Fibroblast of upper back skin (primary cell): ENCODE measurements around the gene SLC45A3.
A peak's percentile ranks its signal among the peaks of the same experiment; 100 is the strongest.

Experiments used
- DNase-seq: peaks from one replicate; pipeline ENCODE4 v3.0.0-alpha.2; 2013

Gene SLC45A3

GRCh38 chr1:205633421-205633976, 46.8 kb downstream of the SLC45A3 start:
- DNase-seq, result peak; percentile 36

GRCh38 chr1:205632669-205633169, 47.6 kb downstream of the SLC45A3 start:
- DNase-seq, result no peak

- peak; percentile 98 for DNase-seq
Observed at GRCh38 chr1:205631768-205632668, 48.3 kb downstream of the SLC45A3 start, which contains the start of gene ELK4. ELK4 (minus strand) TSS chr1:205632011; CDS start chr1:205623882, 8,129 bp downstream.

- peak; percentile 69 for DNase-seq
Observed at GRCh38 chr1:205631010-205631767, 49.1 kb downstream of the SLC45A3 start.

GRCh38 chr1:205630651-205631009, 49.7 kb downstream of the SLC45A3 start:
- DNase-seq, result no peak

GRCh38 chr1:205630241-205630640, 50.1 kb downstream of the SLC45A3 start:
- no peak for DNase-seq

- no peak for DNase-seq
Observed at GRCh38 chr1:205629751-205630150, 50.6 kb downstream of the SLC45A3 start.

- DNase-seq, result no peak
Observed at GRCh38 chr1:205627956-205628355, 52.4 kb downstream of the SLC45A3 start.

- no peak for DNase-seq
Observed at GRCh38 chr1:205626216-205626615, 54.1 kb downstream of the SLC45A3 start.

GRCh38 chr1:205623646-205624045, 56.7 kb downstream of the SLC45A3 start:
- DNase-seq, result no peak

- no peak for DNase-seq
Observed at GRCh38 chr1:205620269-205620668, 60.0 kb downstream of the SLC45A3 start.

GRCh38 chr1:205619376-205619775, 60.9 kb downstream of the SLC45A3 start:
- DNase-seq, result no peak

- DNase-seq, result no peak
Observed at GRCh38 chr1:205616563-205617293, 63.6 kb downstream of the SLC45A3 start.

GRCh38 chr1:205615789-205616188, 64.5 kb downstream of the SLC45A3 start:
- DNase-seq, result no peak

GRCh38 chr1:205613854-205614412, 66.4 kb downstream of the SLC45A3 start:
- DNase-seq, result no peak

GRCh38 chr1:205612556-205612955, 67.8 kb downstream of the SLC45A3 start:
- DNase-seq, result no peak

GRCh38 chr1:205612104-205612503, 68.2 kb downstream of the SLC45A3 start:
- no peak for DNase-seq

GRCh38 chr1:205610901-205611466, 69.3 kb downstream of the SLC45A3 start:
- DNase-seq, result no peak

- peak; percentile 45 for DNase-seq
Observed at GRCh38 chr1:205610036-205610435, 70.3 kb downstream of the SLC45A3 start.
